PC-9 (cell line): Measurements from ENCODE around the gene B4GALT3. TPM values are rescaled to one million over a fixed set of nuclear protein-coding genes. Genes with fewer than 3 reads are reported as not detected.

Experiments
- BruUV-seq: library from RNA; stranded (reverse); fragments of 400-500 nt; replicated peaks from 2 replicates; lab custom pipeline; 2021; lab: Mats Ljungman, UMichigan
- CTCF ChIA-PET: fragments of 300-600 bp; sonication (Branson Sonifier 250); formaldehyde crosslinking; loops from one replicate; lab custom pipeline; 2022; ENCODE audit warnings: antibody characterized with exemption; lab: Charles Lee
- POLR2A ChIA-PET: fragments of 300-600 bp; sonication (Branson Sonifier 250); formaldehyde crosslinking; loops from one replicate; lab custom pipeline; 2022; ENCODE audit warnings: antibody characterized with exemption; ENCODE audit not compliant: unreplicated experiment; lab: Charles Lee
- DNase-seq, 2 experiments: peaks; one replicate each; pipeline versions ENCODE4 v3.0.0 to v3.0.0-alpha.2; 2015 to 2022; ENCODE audit warnings: mixed read lengths in 1 of 2
- H2AFZ ChIP-seq: fragments of 200-600 bp; sonication (generic); 2 replicates; pipeline ENCODE4 v1.8.1; 2017; ENCODE audit warnings: antibody characterized with exemption
- H3F3A ChIP-seq: fragments of 200-600 bp; sonication (generic); 2 replicates; pipeline ENCODE4 v1.8.1; 2017; ENCODE audit warnings: antibody characterized with exemption, mild to moderate bottlenecking, low read depth; ENCODE audit not compliant: insufficient read depth
- H3K27ac ChIP-seq: fragments of 200-600 bp; sonication (generic); 2 replicates; pipeline ENCODE4 v1.6.1; 2016; ENCODE audit warnings: mixed run types
- H3K27me3 ChIP-seq: fragments of 200-600 bp; sonication (generic); 2 replicates; pipeline ENCODE4 v1.6.1; 2016; ENCODE audit warnings: low read depth, mixed run types; ENCODE audit not compliant: insufficient read depth
- H3K36me3 ChIP-seq: fragments of 200-600 bp; sonication (generic); 2 replicates; pipeline ENCODE4 v1.6.1; 2016; ENCODE audit warnings: low read depth, mixed run types
- H3K4me1 ChIP-seq: fragments of 200-600 bp; sonication (generic); replicated peaks from 2 replicates; pipeline ENCODE4 v1.6.1; 2016; ENCODE audit warnings: mixed run types; ENCODE audit not compliant: insufficient read depth
- H3K4me2 ChIP-seq: fragments of 200-600 bp; sonication (generic); 2 replicates; pipeline ENCODE4 v1.6.1; 2017; ENCODE audit warnings: mixed run types
- H3K4me3 ChIP-seq: fragments of 200-600 bp; sonication (generic); 2 replicates; pipeline ENCODE4 v1.6.1; 2016; ENCODE audit warnings: mixed run types
- H3K79me2 ChIP-seq: fragments of 200-600 bp; sonication (generic); 2 replicates; pipeline ENCODE4 v1.6.1; 2017; ENCODE audit warnings: low read depth, mixed run types
- H3K9me2 ChIP-seq: fragments of 200-600 bp; sonication (generic); 2 replicates; pipeline ENCODE4 v1.8.1; 2017; ENCODE audit warnings: mild to moderate bottlenecking; ENCODE audit not compliant: insufficient read depth
- H3K9me3 ChIP-seq: fragments of 200-600 bp; sonication (generic); 2 replicates; pipeline ENCODE4 v1.8.1; 2016; ENCODE audit warnings: low read depth; ENCODE audit not compliant: insufficient read depth
- H4K20me1 ChIP-seq: fragments of 200-600 bp; sonication (generic); 2 replicates; pipeline ENCODE4 v1.8.1; 2017; ENCODE audit not compliant: insufficient read depth
- EZH2 ChIP-seq: fragments of 200-600 bp; sonication (generic); IDR thresholded peaks from 2 replicates; pipeline ENCODE4 v1.8.0; 2017; ENCODE audit warnings: antibody characterized with exemption, low read depth
- intact Hi-C: fragments of 100-400 bp; cut with micrococcal nuclease; formaldehyde crosslinking; loops from one replicate; pipeline ENCODE4 v1.10.0; 2022; ENCODE audit not compliant: unreplicated experiment
- total RNA-seq: library from RNA; stranded (reverse); gene quantifications from 2 replicates; pipeline ENCODE4 v1.2.3, GENCODE V29; 2021
- TF ChIP-seq, protein P1 (sequence below): fragments of 200-600 bp; sonication (generic); conservative IDR thresholded peaks from 2 replicates; pipeline ENCODE4 v1.6.1; 2017; ENCODE audit warnings: mixed run types, antibody characterized with exemption, mild to moderate bottlenecking, moderate library complexity

B4GALT3 gene
- total RNA-seq, 1 experiment from 2014 or later: 35.5 TPM

DNA sequence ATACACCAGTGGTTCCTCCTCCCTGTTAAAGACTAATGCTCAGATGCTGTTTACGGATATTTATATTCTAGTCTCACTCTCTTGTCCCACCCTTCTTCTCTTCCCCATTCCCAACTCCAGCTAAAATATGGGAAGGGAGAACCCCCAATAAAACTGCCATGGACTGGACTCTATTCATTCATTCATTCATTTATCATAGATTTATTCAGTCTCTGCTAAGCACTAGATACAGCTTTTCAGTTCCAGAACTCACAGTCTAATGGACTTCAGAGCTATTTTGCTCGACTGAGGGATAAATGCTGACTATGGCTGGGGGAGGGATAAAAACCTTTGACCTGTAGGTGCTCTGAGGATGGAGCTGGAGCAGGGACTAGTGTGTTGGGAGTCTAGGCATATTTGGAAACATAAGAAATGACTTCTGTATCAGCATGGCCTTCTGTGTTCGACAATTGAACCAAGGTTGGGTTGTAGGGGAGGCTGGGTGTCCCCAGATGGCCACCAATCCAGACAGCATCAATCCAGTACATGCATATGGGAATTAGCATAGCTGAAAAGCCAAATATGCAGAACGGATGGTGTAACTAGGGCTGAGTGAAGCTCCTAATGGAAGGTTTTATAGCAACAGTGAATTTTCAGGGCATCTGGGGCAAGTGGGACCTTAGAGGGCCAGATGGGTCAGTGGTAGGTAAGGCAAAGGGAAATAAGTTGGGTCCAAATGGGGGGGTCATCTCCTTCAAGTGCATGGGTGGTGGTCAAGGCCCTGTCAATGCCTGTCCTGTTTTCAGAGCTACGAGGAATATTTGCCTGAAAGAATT is 42.0 kb upstream of the B4GALT3 start:
- H3F3A ChIP-seq: peaks cover 5% of the 10 kb centered on the region; the same call in 1 of the 2 replicates
- BruUV-seq: no TSS peak

DNA sequence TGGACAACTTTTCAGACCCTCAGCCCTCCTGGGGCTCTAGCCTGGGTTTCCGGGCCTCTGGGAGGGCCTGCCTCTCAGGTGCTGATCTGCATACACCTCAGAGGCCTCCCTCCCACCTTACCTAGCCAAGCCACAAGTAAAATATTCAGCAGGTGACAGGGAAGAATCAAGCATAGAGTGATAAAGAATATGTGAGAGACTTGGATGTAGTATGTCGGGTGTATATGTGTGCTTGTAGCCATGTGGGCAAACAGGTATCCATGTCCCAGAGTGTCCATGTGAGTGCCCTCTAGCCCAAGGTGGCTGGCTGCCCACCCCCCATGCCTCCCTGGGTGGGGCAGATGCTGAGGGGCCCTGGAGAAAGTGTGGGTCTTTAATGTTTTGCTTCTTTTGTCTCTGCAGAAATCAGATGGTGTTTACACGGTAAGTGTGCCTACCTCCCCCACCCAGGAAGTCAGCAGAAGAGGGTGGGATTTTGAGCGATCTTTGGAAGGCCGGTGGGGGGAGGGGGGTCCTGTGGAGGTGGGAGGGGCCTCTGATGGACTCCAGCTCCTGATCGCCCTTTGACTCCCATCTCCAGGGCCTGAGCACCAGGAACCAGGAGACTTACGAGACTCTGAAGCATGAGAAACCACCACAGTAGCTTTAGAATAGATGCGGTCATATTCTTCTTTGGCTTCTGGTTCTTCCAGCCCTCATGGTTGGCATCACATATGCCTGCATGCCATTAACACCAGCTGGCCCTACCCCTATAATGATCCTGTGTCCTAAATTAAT is 41.2 kb upstream of the B4GALT3 start:
- DNase-seq: no peak
- peaks cover 4% of the 10 kb centered on the region for H3K36me3 ChIP-seq
- H3K4me3 ChIP-seq: no peak overlapping the region
- BruUV-seq: no TSS peak
- no peaks in the 10 kb centered on the region for H3K9me2 ChIP-seq
- no peaks in the 10 kb centered on the region for H4K20me1 ChIP-seq
- intact Hi-C loops: no loop called here
- TF ChIP-seq EZH2: no peak
- TF ChIP-seq, protein P1, sequence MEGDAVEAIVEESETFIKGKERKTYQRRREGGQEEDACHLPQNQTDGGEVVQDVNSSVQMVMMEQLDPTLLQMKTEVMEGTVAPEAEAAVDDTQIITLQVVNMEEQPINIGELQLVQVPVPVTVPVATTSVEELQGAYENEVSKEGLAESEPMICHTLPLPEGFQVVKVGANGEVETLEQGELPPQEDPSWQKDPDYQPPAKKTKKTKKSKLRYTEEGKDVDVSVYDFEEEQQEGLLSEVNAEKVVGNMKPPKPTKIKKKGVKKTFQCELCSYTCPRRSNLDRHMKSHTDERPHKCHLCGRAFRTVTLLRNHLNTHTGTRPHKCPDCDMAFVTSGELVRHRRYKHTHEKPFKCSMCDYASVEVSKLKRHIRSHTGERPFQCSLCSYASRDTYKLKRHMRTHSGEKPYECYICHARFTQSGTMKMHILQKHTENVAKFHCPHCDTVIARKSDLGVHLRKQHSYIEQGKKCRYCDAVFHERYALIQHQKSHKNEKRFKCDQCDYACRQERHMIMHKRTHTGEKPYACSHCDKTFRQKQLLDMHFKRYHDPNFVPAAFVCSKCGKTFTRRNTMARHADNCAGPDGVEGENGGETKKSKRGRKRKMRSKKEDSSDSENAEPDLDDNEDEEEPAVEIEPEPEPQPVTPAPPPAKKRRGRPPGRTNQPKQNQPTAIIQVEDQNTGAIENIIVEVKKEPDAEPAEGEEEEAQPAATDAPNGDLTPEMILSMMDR: no peak
- H3K4me1 ChIP-seq: peaks cover 7% of the 10 kb centered on the region; the same call in 1 of the 2 replicates
- no peak overlapping the region for H3K27ac ChIP-seq
- H3K79me2 ChIP-seq: no peaks in the 10 kb centered on the region
- H3K9me3 ChIP-seq: no peaks in the 10 kb centered on the region
- no peak overlapping the region for H2AFZ ChIP-seq
- no peaks in the 10 kb centered on the region for H3K27me3 ChIP-seq
- ChIA-PET POLR2A (interaction anchor here (0.6 kb wide), 1 partner anchor 200 kb away, joined by 3 read pairs; no protein-coding TSS in a partner anchor), CTCF (no interaction called here)
- no peak overlapping the region for H3K4me2 ChIP-seq
- H3F3A ChIP-seq: peaks cover 5% of the 10 kb centered on the region; the same call in 1 of the 2 replicates

More for the DNA sequence above, 42.0 kb upstream of the B4GALT3 start:
- Histone ChIP-seq H3K9me3 (no peaks in the 10 kb centered on the region), H3K4me1 (peaks cover 7% of the 10 kb centered on the region; the same call in 1 of the 2 replicates), H3K4me2 (no peak overlapping the region), H4K20me1 (no peaks in the 10 kb centered on the region), H3K36me3 (no peaks in the 10 kb centered on the region), H3K9me2 (no peaks in the 10 kb centered on the region), H2AFZ (no peak overlapping the region), H3K27ac (no peak overlapping the region), H3K4me3 (no peak overlapping the region), H3K79me2 (no peaks in the 10 kb centered on the region), H3K27me3 (no peaks in the 10 kb centered on the region)
- CTCF ChIA-PET: no interaction called here
- no peak for TF ChIP-seq EZH2
- TF ChIP-seq, protein P1: no peak
- intact Hi-C loops: no loop called here
- POLR2A ChIA-PET: interaction anchor here (0.6 kb wide), 1 partner anchor 201 kb away, joined by 3 read pairs; no protein-coding TSS in a partner anchor
- no peak for DNase-seq

DNA sequence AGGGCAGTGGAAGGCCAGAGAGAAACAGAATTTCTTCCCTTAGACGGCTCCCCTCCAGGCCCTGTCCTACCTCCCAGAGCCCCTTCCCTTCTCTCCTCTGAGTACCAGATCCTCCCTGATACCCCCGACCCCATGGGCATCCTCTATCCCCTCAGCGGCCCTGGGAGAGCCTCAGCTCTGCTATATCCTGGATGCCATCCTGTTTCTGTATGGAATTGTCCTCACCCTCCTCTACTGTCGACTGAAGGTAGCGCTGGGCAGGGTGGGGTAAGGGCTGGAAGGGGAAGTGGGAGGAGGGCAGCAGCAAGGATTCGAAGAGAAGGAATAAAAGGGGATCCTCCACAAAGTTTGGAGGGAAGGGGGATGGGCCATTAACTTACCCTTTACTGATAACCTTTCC is 40.5 kb upstream of the B4GALT3 start:
- intact Hi-C loops: no loop called here
- BruUV-seq: no TSS peak
- CTCF ChIA-PET: no interaction called here
- H3K9me3 ChIP-seq: no peaks in the 10 kb centered on the region
- POLR2A ChIA-PET: no interaction called here
- DNase-seq: no peak
- H3K9me2 ChIP-seq: no peaks in the 10 kb centered on the region
- H2AFZ ChIP-seq: no peak overlapping the region
- TF ChIP-seq, protein P1: no peak
- TF ChIP-seq EZH2: no peak
- H3K4me3 ChIP-seq: no peak overlapping the region
- peaks cover 5% of the 10 kb centered on the region; the same call in 1 of the 2 replicates for H3F3A ChIP-seq
- H3K79me2 ChIP-seq: no peaks in the 10 kb centered on the region
- no peaks in the 10 kb centered on the region for H3K27me3 ChIP-seq
- H3K27ac ChIP-seq: peak overlapping the region; percentile 29
- H3K4me1 ChIP-seq: peaks cover 7% of the 10 kb centered on the region; the same call in 1 of the 2 replicates
- H3K4me2 ChIP-seq: no peak overlapping the region
- no peaks in the 10 kb centered on the region for H4K20me1 ChIP-seq
- H3K36me3 ChIP-seq: peaks cover 9% of the 10 kb centered on the region
